Neuronal stem cell (in vitro differentiated cells): ENCODE measurements around the gene AP1B1.

Experiments used
- DNase-seq: peaks from one replicate; pipeline ENCODE4 v3.0.0-alpha.2; 2013; ENCODE audit warnings: low spot score
- H2AFZ ChIP-seq: one replicate; pipeline ENCODE4 v1.6.1; 2013; ENCODE audit warnings: mild to moderate bottlenecking, low read length, inconsistent platforms
- H2AK5ac ChIP-seq: 2 replicates; pipeline ENCODE4 v1.6.1; 2013; ENCODE audit warnings: low read depth, mild to moderate bottlenecking, inconsistent platforms, low read length, moderate library complexity, mixed read lengths
- H2BK120ac ChIP-seq: 2 replicates; pipeline ENCODE4 v1.6.1; 2013; ENCODE audit warnings: low read depth, mild to moderate bottlenecking, inconsistent platforms, low read length, moderate library complexity, mixed read lengths
- H2BK12ac ChIP-seq: one replicate; pipeline ENCODE4 v1.6.1; 2013; ENCODE audit warnings: low read length, inconsistent platforms
- H2BK15ac ChIP-seq: 2 replicates; pipeline ENCODE4 v1.6.1; 2013; ENCODE audit warnings: mild to moderate bottlenecking, low read length, inconsistent platforms, mixed read lengths
- H2BK5ac ChIP-seq: one replicate; pipeline ENCODE4 v1.6.1; 2013; ENCODE audit warnings: inconsistent platforms, mild to moderate bottlenecking, low read length, moderate library complexity
- H3K14ac ChIP-seq: one replicate; pipeline ENCODE4 v1.6.1; 2013; ENCODE audit warnings: low read length, inconsistent platforms
- H3K18ac ChIP-seq: 2 replicates; pipeline ENCODE4 v1.6.1; 2013; ENCODE audit warnings: low read length, inconsistent platforms
- H3K23ac ChIP-seq: 2 replicates; pipeline ENCODE4 v1.6.1; 2013; ENCODE audit warnings: low read depth, mild to moderate bottlenecking, mixed read lengths, low read length, inconsistent platforms; ENCODE audit not compliant: poor library complexity
- H3K27ac ChIP-seq: replicated peaks from 3 replicates; pipeline ENCODE4 v1.5.1; 2013; ENCODE audit warnings: low read length, inconsistent platforms
- H3K27me3 ChIP-seq, 3 experiments: 2 replicates each; pipeline ENCODE4 v1.6.1; 2013; ENCODE audit warnings: low read length in 3 of 3, mild to moderate bottlenecking in 2 of 3, inconsistent platforms in 1 of 3, low read depth in 1 of 3, mixed read lengths in 1 of 3, moderate library complexity in 1 of 3; ENCODE audit not compliant: control insufficient read depth in 3 of 3, insufficient read depth in 3 of 3
- H3K36me3 ChIP-seq, 2 donors: replicated peaks in 1 of 2; 2 replicates each; pipeline ENCODE4 v1.6.1; 2013; ENCODE audit warnings: low read length in 2 of 2; ENCODE audit not compliant: control insufficient read depth in 2 of 2, insufficient read depth in 2 of 2
- H3K4ac ChIP-seq: 2 replicates; pipeline ENCODE4 v1.6.1; 2013; ENCODE audit warnings: inconsistent platforms, mild to moderate bottlenecking, low read length, moderate library complexity
- H3K4me1 ChIP-seq, 2 donors: 1 replicate in 1 of 2; 2 replicates in 1 of 2; pipeline ENCODE4 v1.6.1; 2013; ENCODE audit warnings: low read length in 2 of 2, low read depth in 1 of 2; ENCODE audit not compliant: control insufficient read depth in 2 of 2, insufficient read depth in 1 of 2
- H3K4me2 ChIP-seq: one replicate; pipeline ENCODE4 v1.6.1; 2013; ENCODE audit warnings: mild to moderate bottlenecking, low read length, inconsistent platforms; ENCODE audit not compliant: insufficient read depth, poor library complexity, severe bottlenecking
- H3K4me3 ChIP-seq, 2 donors: 2 replicates each; pipeline ENCODE4 v1.5.1; 2013; ENCODE audit warnings: low read length in 2 of 2, mild to moderate bottlenecking in 2 of 2, inconsistent platforms in 1 of 2, moderate library complexity in 1 of 2
- H3K79me1 ChIP-seq: one replicate; pipeline ENCODE4 v1.6.1; 2013; ENCODE audit warnings: low read depth, mild to moderate bottlenecking, inconsistent platforms, low read length, moderate library complexity
- H3K9ac ChIP-seq: one replicate; pipeline ENCODE4 v1.6.1; 2013; ENCODE audit warnings: mild to moderate bottlenecking, low read depth, low read length, inconsistent platforms; ENCODE audit not compliant: poor library complexity
- H3K9me3 ChIP-seq, 2 donors: replicated peaks in 1 of 2; 2 replicates each; pipeline versions ENCODE3 to v1.6.1; 2013; ENCODE audit warnings: low read length in 2 of 2, mild to moderate bottlenecking in 2 of 2, inconsistent platforms in 1 of 2, low read depth in 1 of 2, mixed read lengths in 1 of 2, moderate library complexity in 1 of 2; ENCODE audit not compliant: control insufficient read depth in 2 of 2, insufficient read depth in 1 of 2
- H4K8ac ChIP-seq: one replicate; pipeline ENCODE4 v1.6.1; 2013; ENCODE audit warnings: low read depth, mild to moderate bottlenecking, inconsistent platforms, low read length, moderate library complexity
- H4K91ac ChIP-seq: one replicate; pipeline ENCODE4 v1.6.1; 2013; ENCODE audit warnings: low read length, low read depth, mild to moderate bottlenecking, inconsistent platforms; ENCODE audit not compliant: poor library complexity
- WGBS, 2 donors: extraction: QIAGEN DNeasy Blood & Tissue Kit; methylation state at CpG; one replicate each; pipeline ENCODE4 v1.1.7; 2013; ENCODE audit warnings: missing lambda C conversion rate in 2 of 2, mixed read lengths in 1 of 2; ENCODE audit not compliant: insufficient read length in 2 of 2, insufficient replicate concordance in 1 of 2; ENCODE audit errors: extremely low coverage in 2 of 2; 5-methylcytosine and 5-hydroxymethylcytosine counted together

AP1B1 gene

DNA sequence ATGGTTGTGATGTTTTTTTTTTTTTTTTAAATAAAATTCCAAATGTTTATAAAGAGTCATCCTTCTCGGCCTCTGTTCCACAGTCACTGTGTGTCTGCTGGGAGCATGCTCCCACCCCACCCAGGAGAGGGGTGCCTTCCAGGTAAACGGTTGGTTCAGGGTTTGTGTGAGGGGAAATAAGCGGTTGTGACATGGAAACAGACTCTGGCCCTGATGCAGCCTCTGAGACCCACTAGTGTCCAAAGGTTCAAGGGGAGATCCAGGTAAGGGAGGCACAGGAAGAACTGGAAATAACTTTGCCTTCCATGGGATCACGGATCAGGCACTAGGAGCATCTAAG lies 87.9 kb downstream of the AP1B1 start:
- Histone ChIP-seq H2BK5ac (no peak overlapping the region), H3K27ac (no peak overlapping the region), H4K91ac (no peak overlapping the region), H3K9ac (no peak overlapping the region), H3K36me3 (peaks cover 44 to 64% of the 10 kb centered on the region in 2 donors), H3K4me3 (no peak overlapping the region), H2AFZ (no peak overlapping the region), H4K8ac (no peak overlapping the region), H2BK120ac (no peak overlapping the region), H3K14ac (no peak overlapping the region), H3K18ac (no peak overlapping the region), H3K4ac (no peak overlapping the region), H2BK12ac (no peak overlapping the region), H3K27me3 (peaks cover 0 to 1% (median 0%) of the 10 kb centered on the region in 3 experiments), H2AK5ac (no peak overlapping the region), H3K9me3 (no peaks in the 10 kb centered on the region), H3K23ac (no peak overlapping the region), H3K4me2 (no peak overlapping the region), H3K79me1 (no peaks in the 10 kb centered on the region), H2BK15ac (no peak overlapping the region), H3K4me1 (no peaks in the 10 kb centered on the region)
- DNase-seq, result no peak
- WGBS, 2 donors, result no CpG with 5 or more reads among the region's 4 CpGs

- Histone ChIP-seq H4K8ac (no peak overlapping the region), H3K4ac (no peak overlapping the region), H3K27me3 (no peaks in the 10 kb centered on the region), H3K27ac (no peak overlapping the region), H3K79me1 (no peaks in the 10 kb centered on the region), H3K4me1 (no peaks in the 10 kb centered on the region), H3K4me3 (no peak overlapping the region), H2BK120ac (no peak overlapping the region), H2BK5ac (no peak overlapping the region), H3K9ac (no peak overlapping the region), H3K36me3 (peaks cover 49 to 75% of the 10 kb centered on the region in 2 donors), H2AK5ac (no peak overlapping the region), H2BK12ac (no peak overlapping the region), H3K4me2 (no peak overlapping the region), H2BK15ac (no peak overlapping the region), H4K91ac (no peak overlapping the region), H3K23ac (peak overlapping the region; percentile 47), H3K18ac (no peak overlapping the region), H3K9me3 (no peaks in the 10 kb centered on the region), H2AFZ (no peak overlapping the region), H3K14ac (no peak overlapping the region)
- no peak for DNase-seq
- no CpG with 5 or more reads among the region's 19 CpGs for WGBS, 2 donors
Observed at GRCh38 chr22:29299136-29299900, 89.1 kb downstream of the AP1B1 start.

DNA sequence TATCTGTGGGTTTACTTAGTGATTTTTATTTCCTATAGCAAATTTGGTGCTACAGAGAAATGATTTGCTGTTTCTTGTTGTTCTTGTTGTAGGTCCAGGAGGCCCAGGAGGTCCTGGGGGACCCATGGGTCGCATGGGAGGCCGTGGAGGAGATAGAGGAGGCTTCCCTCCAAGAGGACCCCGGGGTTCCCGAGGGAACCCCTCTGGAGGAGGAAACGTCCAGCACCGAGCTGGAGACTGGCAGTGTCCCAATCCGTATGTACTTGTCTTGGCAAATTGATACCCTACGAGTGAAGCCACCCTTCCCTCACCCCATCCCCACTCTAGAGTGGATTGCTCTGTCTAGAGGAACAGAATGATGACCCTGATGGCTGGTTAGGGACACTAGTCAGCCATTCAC lies 89.7 kb downstream of the AP1B1 start:
- no peak overlapping the region for H2BK12ac ChIP-seq
- no CpG with 5 or more reads among the region's 8 CpGs for WGBS, 2 donors
- no peak overlapping the region for H2BK120ac ChIP-seq
- H3K9ac ChIP-seq, result no peak overlapping the region
- no peak overlapping the region for H2AFZ ChIP-seq
- no peak overlapping the region for H4K91ac ChIP-seq
- H3K4me2 ChIP-seq, result no peak overlapping the region
- no peak for DNase-seq
- H3K79me1 ChIP-seq, result no peaks in the 10 kb centered on the region
- H3K23ac ChIP-seq, result no peak overlapping the region
- H3K4me3 ChIP-seq, result no peak overlapping the region
- H2BK5ac ChIP-seq, result no peak overlapping the region
- H4K8ac ChIP-seq, result no peak overlapping the region
- no peak overlapping the region for H3K14ac ChIP-seq
- no peaks in the 10 kb centered on the region for H3K27me3 ChIP-seq
- no peaks in the 10 kb centered on the region for H3K4me1 ChIP-seq
- peaks cover 53 to 82% of the 10 kb centered on the region in 2 donors for H3K36me3 ChIP-seq
- no peak overlapping the region for H2BK15ac ChIP-seq
- H3K18ac ChIP-seq, result no peak overlapping the region
- H3K27ac ChIP-seq, result no peak overlapping the region
- no peak overlapping the region for H2AK5ac ChIP-seq
- H3K4ac ChIP-seq, result no peak overlapping the region
- H3K9me3 ChIP-seq, result no peaks in the 10 kb centered on the region

GRCh38 chr22:29292379-29292778 lies 96.0 kb downstream of the AP1B1 start:
- no peaks in the 10 kb centered on the region for H3K27me3 ChIP-seq

More at GRCh38 chr22:29292379-29292778, 96.0 kb downstream of the AP1B1 start:
- Histone ChIP-seq H3K9me3 (no peaks in the 10 kb centered on the region), H3K4me3 (no peak overlapping the region), H3K4ac (no peak overlapping the region), H2BK12ac (no peak overlapping the region), H2BK120ac (no peak overlapping the region), H3K14ac (no peak overlapping the region), H2AFZ (no peak overlapping the region), H3K4me2 (no peak overlapping the region), H3K23ac (no peak overlapping the region), H3K27ac (no peak overlapping the region), H3K4me1 (peaks cover 0 to 2% of the 10 kb centered on the region in 2 donors), H3K79me1 (no peaks in the 10 kb centered on the region), H3K36me3 (peaks cover 56 to 100% of the 10 kb centered on the region in 2 donors), H2BK15ac (no peak overlapping the region), H3K9ac (no peak overlapping the region), H4K91ac (no peak overlapping the region), H3K18ac (no peak overlapping the region), H2BK5ac (no peak overlapping the region), H2AK5ac (no peak overlapping the region), H4K8ac (no peak overlapping the region)
- DNase-seq, result no peak
